GM21619 (cell line): ENCODE data around the gene BANF2.

Source experiments
- ATAC-seq: cut with Tn5 transposase; IDR thresholded peaks from one replicate; pipeline ENCODE4 v1.9.1; 2021; ENCODE audit not compliant: unreplicated experiment

BANF2 gene

GRCh38 chr20:17732907-17733521, 33.2 kb downstream of the BANF2 start:
- no peak for ATAC-seq

GRCh38 chr20:17733767-17734304, 34.1 kb downstream of the BANF2 start:
- no peak for ATAC-seq

GRCh38 chr20:17734374-17734773, 34.6 kb downstream of the BANF2 start:
- ATAC-seq, result no peak

- ATAC-seq, result no peak
Measured at GRCh38 chr20:17735206-17735804, 35.5 kb downstream of the BANF2 start.

- no peak for ATAC-seq
Measured at GRCh38 chr20:17735959-17736621, 36.3 kb downstream of the BANF2 start.

GRCh38 chr20:17738154-17738553, 38.4 kb downstream of the BANF2 start:
- no peak for ATAC-seq

GRCh38 chr20:17741220-17741619, 41.5 kb downstream of the BANF2 start:
- no peak for ATAC-seq

GRCh38 chr20:17742731-17743130, 43.0 kb downstream of the BANF2 start:
- ATAC-seq, result no peak

GRCh38 chr20:17743677-17744076, 43.9 kb downstream of the BANF2 start:
- ATAC-seq, result no peak

GRCh38 chr20:17747431-17747846, 47.7 kb downstream of the BANF2 start:
- no peak for ATAC-seq

- no peak for ATAC-seq
Measured at GRCh38 chr20:17748279-17748678, 48.5 kb downstream of the BANF2 start.

GRCh38 chr20:17749626-17749977, 49.8 kb downstream of the BANF2 start:
- no peak for ATAC-seq

GRCh38 chr20:17749978-17750721, 50.4 kb downstream of the BANF2 start:
- no peak for ATAC-seq

GRCh38 chr20:17750722-17751045, 50.9 kb downstream of the BANF2 start:
- no peak for ATAC-seq

- no peak for ATAC-seq
Measured at GRCh38 chr20:17751640-17752039, 51.9 kb downstream of the BANF2 start.

- ATAC-seq, result no peak
Measured at GRCh38 chr20:17752459-17752858, 52.7 kb downstream of the BANF2 start.

- ATAC-seq, result no peak
Measured at GRCh38 chr20:17753516-17753915, 53.8 kb downstream of the BANF2 start.

- ATAC-seq, result no peak
Measured at GRCh38 chr20:17756529-17756928, 56.8 kb downstream of the BANF2 start.

GRCh38 chr20:17757496-17757895, 57.7 kb downstream of the BANF2 start:
- ATAC-seq, result no peak

GRCh38 chr20:17758010-17758409, 58.2 kb downstream of the BANF2 start:
- ATAC-seq, result no peak

- ATAC-seq, result no peak
Measured at GRCh38 chr20:17758512-17758911, 58.7 kb downstream of the BANF2 start.

GRCh38 chr20:17759449-17759848, 59.7 kb downstream of the BANF2 start:
- no peak for ATAC-seq
